ENCODE results near the gene MUL1. TPM values are rescaled to one million over a fixed set of nuclear protein-coding genes. Genes with fewer than 3 reads are reported as not detected.

MUL1 gene
- polyA plus RNA-seq, 2 of the 4 experiments (the other 2 are of a cell fraction), result 20.0 to 24.5 TPM

DNA sequence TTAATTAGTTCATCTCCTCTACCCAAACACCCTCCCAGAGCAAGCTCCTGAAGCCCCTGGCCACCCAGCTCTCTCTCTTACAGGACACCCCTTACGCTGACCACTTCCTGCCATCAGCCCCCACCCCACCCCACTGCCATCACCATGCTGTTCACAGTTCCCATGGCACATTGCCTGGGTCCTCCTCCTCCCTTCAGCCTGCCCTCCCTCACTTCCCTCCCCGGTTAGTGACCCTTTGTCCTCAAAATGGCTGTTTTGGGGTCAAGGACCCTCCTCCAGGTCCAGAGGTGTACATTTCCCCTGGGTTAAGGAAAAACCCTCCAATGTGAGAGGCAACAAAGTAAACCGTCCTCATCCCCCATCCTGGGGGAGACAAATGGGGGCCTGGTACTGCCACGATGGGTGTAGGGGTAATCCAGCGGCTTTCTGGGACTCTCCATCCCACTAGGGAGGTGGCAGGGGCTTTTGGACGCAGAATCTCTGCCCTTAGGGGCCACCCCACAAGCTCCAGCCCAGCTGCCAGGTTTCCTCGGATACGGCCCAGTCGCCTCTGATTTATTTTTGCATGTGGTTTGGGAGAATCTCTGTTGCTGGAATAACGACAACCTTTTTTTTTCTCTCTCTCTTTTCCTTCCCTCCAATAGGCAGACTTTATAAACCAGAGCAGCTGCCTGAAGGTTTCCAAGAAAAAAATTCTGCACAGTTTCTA lies 30.4 kb downstream of the MUL1 start:
- DNase-seq (ENCODE audit: low read depth in 1 of 2, low spot score in 1 of 2) (no peak), ATAC-seq (no peak), FAIRE-seq (no peak)
- H3K9me3 ChIP-seq, result no peaks in the 10 kb centered on the region
- H3K27ac ChIP-seq, result peak overlapping the region; percentile 98 to 99
- TF ChIP-seq RAD21 (conservative IDR thresholded peaks at IDR 0.05 in 1 of 2, IDR thresholded peaks at IDR 0.05 in 1 of 2) (no peak), ZC3H11A (IDR thresholded peaks at IDR 0.05) (no peak), HEYL (CRISPR knock-in tag; IDR thresholded peaks at IDR 0.05) (no peak), JUNB (IDR thresholded peaks at IDR 0.05) (no peak), SMC3 (IDR thresholded peaks at IDR 0.05) (no peak), RARB (CRISPR knock-in tag; IDR thresholded peaks at IDR 0.05) (no peak), EHF (CRISPR knock-in tag; IDR thresholded peaks at IDR 0.05) (no peak)
- TF ChIP-seq, protein P1, sequence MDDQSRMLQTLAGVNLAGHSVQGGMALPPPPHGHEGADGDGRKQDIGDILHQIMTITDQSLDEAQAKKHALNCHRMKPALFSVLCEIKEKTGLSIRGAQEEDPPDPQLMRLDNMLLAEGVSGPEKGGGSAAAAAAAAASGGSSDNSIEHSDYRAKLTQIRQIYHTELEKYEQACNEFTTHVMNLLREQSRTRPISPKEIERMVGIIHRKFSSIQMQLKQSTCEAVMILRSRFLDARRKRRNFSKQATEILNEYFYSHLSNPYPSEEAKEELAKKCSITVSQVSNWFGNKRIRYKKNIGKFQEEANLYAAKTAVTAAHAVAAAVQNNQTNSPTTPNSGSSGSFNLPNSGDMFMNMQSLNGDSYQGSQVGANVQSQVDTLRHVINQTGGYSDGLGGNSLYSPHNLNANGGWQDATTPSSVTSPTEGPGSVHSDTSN (IDR thresholded peaks at IDR 0.05), result no peak
- CTCF ChIA-PET, result interaction anchor here (0.7 to 1.1 kb wide), 2 partner anchors 9 to 37 kb away, joined by 3 read pairs; partner anchors contain the start of gene CAMK2N1
- peak overlapping the region; percentile 86 for H3K4me2 ChIP-seq
- peaks cover 94% of the 10 kb centered on the region for H3K4me1 ChIP-seq
- WGBS (ENCODE audit: missing lambda C conversion rate), result 42% methylated on average over 9 of the region's 10 CpGs
- POLR2A ChIA-PET, result interaction anchor here (0.6 kb wide), 1 partner anchor 468 kb away, joined by 4 read pairs; no protein-coding TSS in a partner anchor
- H3K4me3 ChIP-seq, result peak overlapping the region; percentile 38; the same call in 1 of the 3 replicates

GRCh38 chr1:20476265-20477038 lies 31.5 kb downstream of the MUL1 start:
- 13% methylated on average over 20 of the region's 33 CpGs for WGBS (ENCODE audit: missing lambda C conversion rate)
- Histone ChIP-seq H3K4me3 (peak overlapping the region; percentile 38), H3K4me1 (peaks cover 85% of the 10 kb centered on the region), H3K4me2 (peak overlapping the region; percentile 86), H3K27ac (peak overlapping the region; percentile 98 to 99), H3K9me3 (no peaks in the 10 kb centered on the region)
- ChIA-PET POLR2A (interaction anchor here (0.7 to 1.0 kb wide), 2 partner anchors 8 to 10 kb away, joined by 4 to 5 read pairs; partner anchors contain the start of gene CAMK2N1), CTCF (interaction anchor here (1.1 to 1.3 kb wide), 2 partner anchors 36 to 264 kb away, joined by 3 to 5 read pairs; no protein-coding TSS in a partner anchor)
- ATAC-seq, result peak; percentile 32 to 59
- FAIRE-seq, result no peak
- peak; percentile 99 for TF ChIP-seq CHD4 (IDR thresholded peaks at IDR 0.05; ENCODE audit: borderline replicate concordance)
- peak; percentile 65 for TF ChIP-seq GATA3 (IDR thresholded peaks at IDR 0.05; ENCODE audit: borderline replicate concordance)
- TF ChIP-seq RCOR1 (IDR thresholded peaks at IDR 0.05; ENCODE audit: low read depth, low read length), result peak; percentile 90
- TF ChIP-seq, protein P1 (IDR thresholded peaks at IDR 0.05), result no peak
- TF ChIP-seq, protein P2, sequence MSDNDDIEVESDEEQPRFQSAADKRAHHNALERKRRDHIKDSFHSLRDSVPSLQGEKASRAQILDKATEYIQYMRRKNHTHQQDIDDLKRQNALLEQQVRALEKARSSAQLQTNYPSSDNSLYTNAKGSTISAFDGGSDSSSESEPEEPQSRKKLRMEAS (IDR thresholded peaks at IDR 0.05), result 0 out of 2 replicates have a peak, but pooled peaks have one; percentile 1
- TF ChIP-seq FOXS1 (CRISPR knock-in tag; IDR thresholded peaks at IDR 0.05), result no peak
- TF ChIP-seq JUN (IDR thresholded peaks at IDR 0.05), result peak; percentile 46 to 52; a peak in 3 of 5 replicates
- TF ChIP-seq HOXA7 (CRISPR knock-in tag; IDR thresholded peaks at IDR 0.05), result no peak
- TF ChIP-seq HDAC2 (IDR thresholded peaks at IDR 0.05), result peak; percentile 100
- peak in 1 of 2 experiments; percentile 32; a peak in 1 of 5 replicates for TF ChIP-seq EP300 (IDR thresholded peaks at IDR 0.05)
- TF ChIP-seq FOSB (CRISPR knock-in tag; IDR thresholded peaks at IDR 0.05), result no peak
- TF ChIP-seq KDM1A (IDR thresholded peaks at IDR 0.05; ENCODE audit: low read depth), result peak; percentile 100
- peak; percentile 47 to 91 for DNase-seq (ENCODE audit: low read depth in 1 of 2, low spot score in 1 of 2)

- ChIA-PET CTCF (interaction anchor here (2.7 kb wide), 1 partner anchor 18 kb away, joined by 15 read pairs; no protein-coding TSS in a partner anchor), POLR2A (no interaction called here)
- ATAC-seq, result peak in 1 of 2 experiments; percentile 2; a peak in 1 of 6 replicates
- FAIRE-seq, result no peak
- Histone ChIP-seq H3K4me2 (peak overlapping the region; percentile 86), H3K4me3 (0 out of 3 replicates have a peak overlapping the region, but pooled peaks have one; percentile 6), H3K27ac (peak overlapping the region; percentile 98 to 99), H3K4me1 (peaks cover 80% of the 10 kb centered on the region), H3K9me3 (no peaks in the 10 kb centered on the region)
- DNase-seq (ENCODE audit: low read depth in 1 of 2, low spot score in 1 of 2), result peak in 1 of 2 experiments; percentile 41
- WGBS (ENCODE audit: missing lambda C conversion rate), result 16% methylated on average over 5 of the region's 7 CpGs
- TF ChIP-seq JUN (IDR thresholded peaks at IDR 0.05), result 0 out of 5 replicates have a peak, but pooled peaks of 1 of the 2 experiments have one; percentile 15
- TF ChIP-seq JUNB (IDR thresholded peaks at IDR 0.05), result 0 out of 2 replicates have a peak, but pooled peaks have one; percentile 25
- TF ChIP-seq FOSL2 (IDR thresholded peaks at IDR 0.05), result no peak
- peak; percentile 35 for TF ChIP-seq FOSL2 (CRISPR knock-in tag; IDR thresholded peaks at IDR 0.05)
- TF ChIP-seq, protein P2 (IDR thresholded peaks at IDR 0.05), result no peak
Measured at GRCh38 chr1:20474996-20475395, 33.0 kb downstream of the MUL1 start.

Data from A549 (cell line).